RCC 7860 (cell line): ENCODE measurements around the gene TNXB.
A peak's percentile ranks its signal among the peaks of the same experiment; 100 is the strongest.

Source experiments
- DNase-seq: peaks from one replicate; pipeline ENCODE4 v3.0.0-alpha.2; 2015; ENCODE audit warnings: low spot score
- FAIRE-seq: peaks from 2 replicates; lab custom pipeline; 2012; peaks lifted over from hg19 to GRCh38; lab: Jason Lieb, UNC

TNXB gene

DNA sequence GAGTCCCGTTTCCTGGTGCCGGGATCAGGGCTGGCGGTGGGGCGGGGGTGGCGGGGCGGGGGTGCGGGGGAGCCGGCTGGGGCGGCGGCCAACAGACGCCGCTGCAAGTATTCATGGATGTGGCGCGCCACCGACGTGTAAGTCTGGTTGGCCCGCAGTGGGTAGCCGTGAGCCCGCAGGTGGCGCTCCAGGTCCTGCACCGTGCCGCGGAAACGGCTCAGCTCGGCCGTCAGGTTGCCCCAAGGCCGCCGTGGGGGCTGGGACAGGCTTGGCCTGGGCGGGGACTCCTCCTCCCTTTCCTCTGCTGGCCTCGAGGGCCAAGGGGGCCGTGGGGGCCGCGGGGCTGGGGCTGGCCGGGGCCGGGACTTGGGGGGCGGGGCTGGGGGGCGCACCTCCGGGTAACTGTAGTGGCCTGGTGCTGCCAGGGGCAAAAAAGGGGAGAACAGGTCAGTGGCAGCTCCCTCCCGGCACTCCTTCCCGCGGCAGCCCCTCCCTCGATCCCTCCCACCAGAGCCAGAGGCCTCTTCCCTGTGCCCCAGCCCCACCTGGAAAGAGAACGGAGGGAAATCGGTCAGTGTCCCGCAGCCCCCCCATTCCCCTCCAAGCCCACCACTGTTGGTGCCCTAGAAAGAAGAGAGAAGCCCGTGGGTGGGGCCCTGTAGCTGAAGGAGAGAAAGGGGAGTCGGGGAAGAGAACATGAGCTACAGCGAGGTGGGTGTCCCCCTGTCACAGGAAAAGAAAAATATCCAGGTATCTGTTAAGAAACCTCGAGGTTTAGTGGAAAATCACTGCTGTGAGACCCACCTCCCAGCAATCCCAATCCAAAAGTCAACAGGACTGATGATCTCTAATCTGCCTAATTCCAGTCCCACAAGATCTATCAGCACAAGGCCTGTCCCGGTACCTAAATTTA, 21.3 kb downstream of the TNXB start:
- DNase-seq (no peak), FAIRE-seq (no peak)

GRCh38 chr6:32086661-32087573, 22.2 kb downstream of the TNXB start:
- FAIRE-seq (peak; percentile 83), DNase-seq (peak; percentile 76)

GRCh38 chr6:32085759-32086459, 23.2 kb downstream of the TNXB start:
- no peak for FAIRE-seq
- DNase-seq = no peak

- FAIRE-seq = no peak
- no peak for DNase-seq
Observed at GRCh38 chr6:32084780-32085179, 24.4 kb downstream of the TNXB start.

DNA sequence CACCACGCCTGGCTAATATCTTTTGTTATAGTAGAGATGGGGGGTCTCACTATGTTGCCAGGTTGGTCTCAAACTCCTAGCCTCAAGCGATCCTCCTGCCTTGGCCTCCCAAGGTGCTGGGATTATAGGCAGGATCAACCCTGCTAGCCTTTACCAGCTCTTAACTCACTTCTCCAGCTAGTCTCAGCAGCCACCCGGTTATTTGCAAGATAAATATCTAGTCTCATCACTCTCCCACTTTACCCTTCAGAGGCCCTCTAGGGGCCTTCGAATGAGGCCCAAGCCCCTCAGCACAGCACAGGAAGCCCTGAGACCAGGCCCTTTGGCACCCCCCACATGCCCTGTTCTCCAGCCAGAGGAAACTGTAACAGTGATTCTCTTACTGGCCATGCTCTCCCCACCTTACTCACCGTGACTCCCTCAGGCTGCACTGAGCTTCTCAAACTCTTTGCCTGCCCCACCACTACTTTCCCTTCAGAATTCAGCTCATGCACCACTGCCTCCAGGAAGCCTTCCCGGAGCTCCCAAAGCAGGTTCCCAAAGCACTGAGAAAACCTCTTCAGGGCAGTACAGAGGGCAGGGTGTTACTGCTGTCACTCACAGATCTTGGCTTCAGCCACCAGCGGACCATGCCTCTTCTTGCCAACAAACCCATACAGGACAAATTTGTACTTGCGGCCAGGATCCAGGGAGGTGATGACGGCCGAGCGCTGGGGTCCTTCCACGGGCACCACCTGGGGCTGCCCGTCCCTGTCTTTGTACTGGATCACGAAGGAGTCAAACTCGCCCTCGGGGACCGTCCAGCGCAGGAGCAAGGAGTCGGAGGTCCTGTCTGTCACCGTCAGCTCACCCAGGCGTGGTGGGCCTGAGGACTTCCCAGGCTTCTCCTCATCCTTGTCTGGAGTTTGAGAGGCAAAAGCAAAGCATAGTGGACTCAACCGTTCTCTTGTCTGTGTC, 25.0 kb downstream of the TNXB start:
- FAIRE-seq = no peak
- no peak for DNase-seq

DNA sequence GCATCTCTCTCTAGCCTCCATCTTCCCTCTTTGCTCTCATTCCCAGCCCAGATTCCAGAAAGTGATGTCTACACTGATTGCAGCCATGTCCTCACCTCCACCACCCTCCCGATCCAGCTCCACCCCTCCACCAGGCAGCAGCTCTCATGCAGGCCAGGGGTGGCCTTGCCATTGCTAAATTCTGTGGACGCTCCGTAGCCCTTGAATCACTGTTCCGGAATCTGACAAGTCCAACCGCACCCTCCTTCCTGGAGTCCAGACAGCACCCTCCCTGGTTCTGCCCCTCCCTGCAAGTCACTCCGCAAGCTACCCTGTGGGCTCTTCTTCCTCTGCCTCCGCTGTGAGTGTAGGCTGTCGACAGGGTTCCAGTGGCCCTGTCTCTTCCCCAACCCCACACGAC, 26.2 kb downstream of the TNXB start:
- FAIRE-seq = no peak

GRCh38 chr6:32082478-32082877, 26.7 kb downstream of the TNXB start:
- DNase-seq = no peak
- FAIRE-seq = no peak

More for the DNA sequence above, 26.2 kb downstream of the TNXB start:
- DNase-seq = no peak

GRCh38 chr6:32081168-32081990, 27.8 kb downstream of the TNXB start:
- peak; percentile 55 for FAIRE-seq
- peak; percentile 82 for DNase-seq

DNA sequence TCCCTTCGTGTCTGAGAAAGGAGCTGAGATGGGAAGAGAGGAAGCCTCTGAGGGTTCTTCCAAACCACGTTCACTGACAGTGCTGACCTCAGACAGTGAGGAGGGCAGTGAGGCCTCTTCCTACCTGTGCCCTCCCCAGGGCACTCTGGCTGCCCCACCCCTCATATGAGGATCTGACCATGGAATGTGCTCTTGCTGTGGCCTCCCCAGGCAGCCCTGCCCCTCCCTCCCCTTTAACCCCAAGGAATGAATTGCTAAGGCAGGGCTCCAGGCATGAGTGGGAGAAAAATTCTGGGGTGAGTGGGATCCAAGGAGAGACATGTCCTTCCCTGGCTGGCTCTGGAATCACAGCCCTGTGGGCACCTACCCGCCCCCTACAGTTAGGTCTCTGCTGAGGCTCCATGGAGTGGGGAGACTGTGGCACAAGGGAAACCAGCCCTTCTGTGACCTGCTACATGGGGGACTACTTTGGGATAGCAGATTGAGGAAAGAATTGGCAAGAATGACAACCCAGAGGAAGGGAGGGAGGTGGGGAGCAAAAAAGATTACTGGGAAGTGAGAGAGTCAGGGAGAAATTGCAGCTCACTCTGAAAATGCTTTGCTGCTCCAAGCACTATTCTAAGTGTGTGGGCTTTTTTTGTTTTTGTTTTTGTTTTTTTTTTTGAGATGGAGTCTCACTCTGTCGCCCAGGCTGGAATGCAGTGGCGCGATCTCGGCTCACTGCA, 29.4 kb downstream of the TNXB start:
- DNase-seq (no peak), FAIRE-seq (no peak)

DNA sequence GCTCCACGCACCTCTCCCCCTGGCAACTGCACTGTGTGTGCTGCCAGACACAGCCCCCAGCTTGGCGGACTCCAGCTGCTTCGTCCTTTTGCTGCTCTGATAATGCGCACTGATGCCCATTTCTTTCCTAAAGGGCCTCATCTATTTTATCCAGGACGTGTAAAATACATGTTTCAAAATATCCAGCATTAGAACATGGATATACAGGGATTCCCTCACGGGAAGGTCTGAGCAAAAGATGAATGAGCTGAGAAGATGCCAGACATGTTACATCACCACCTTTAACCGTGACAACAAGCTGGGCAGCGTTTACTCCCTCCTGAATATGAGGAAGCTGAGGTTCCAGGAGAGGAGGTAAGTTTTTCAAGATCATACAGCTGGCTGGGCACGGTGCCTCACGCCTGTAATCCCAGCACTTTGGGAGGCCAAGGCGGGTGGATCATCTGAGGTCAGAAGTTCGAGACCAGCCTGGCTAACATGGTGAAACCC, 32.8 kb downstream of the TNXB start:
- peak; percentile 80 for DNase-seq
- peak; percentile 26 for FAIRE-seq

GRCh38 chr6:32075781-32076180, 33.4 kb downstream of the TNXB start:
- FAIRE-seq (no peak), DNase-seq (peak; percentile 20)

DNA sequence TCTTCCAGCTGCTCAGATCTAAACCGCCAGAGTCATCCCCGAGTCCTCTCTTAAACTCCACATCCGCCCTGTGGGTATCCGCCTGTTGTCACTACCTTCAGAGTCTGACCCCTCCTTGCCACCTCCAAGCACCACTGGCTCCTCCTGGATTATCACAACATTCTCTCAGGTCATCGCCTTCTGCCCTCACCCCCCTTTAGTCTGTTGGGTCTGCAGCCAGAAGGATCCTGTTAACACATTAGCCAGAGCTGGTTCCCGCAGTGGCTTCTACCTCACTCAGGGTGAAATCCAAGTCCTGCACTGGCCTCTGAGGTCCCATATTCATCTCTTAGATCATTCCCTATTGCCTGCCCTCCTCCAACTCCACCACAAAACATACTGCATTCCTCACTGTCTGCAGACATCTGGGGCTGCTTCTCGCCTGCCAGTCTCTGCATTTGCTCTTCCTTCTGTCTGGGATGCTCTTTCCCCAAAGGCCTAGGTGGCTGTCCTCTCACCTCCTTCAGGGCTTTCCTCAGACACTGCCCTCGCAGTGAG, 34.1 kb downstream of the TNXB start:
- DNase-seq (peak; percentile 14), FAIRE-seq (no peak)

- DNase-seq = no peak
- FAIRE-seq = no peak
Observed at GRCh38 chr6:32073613-32074012, 35.5 kb downstream of the TNXB start.

GRCh38 chr6:32073101-32073500, 36.0 kb downstream of the TNXB start:
- FAIRE-seq (no peak), DNase-seq (no peak)

DNA sequence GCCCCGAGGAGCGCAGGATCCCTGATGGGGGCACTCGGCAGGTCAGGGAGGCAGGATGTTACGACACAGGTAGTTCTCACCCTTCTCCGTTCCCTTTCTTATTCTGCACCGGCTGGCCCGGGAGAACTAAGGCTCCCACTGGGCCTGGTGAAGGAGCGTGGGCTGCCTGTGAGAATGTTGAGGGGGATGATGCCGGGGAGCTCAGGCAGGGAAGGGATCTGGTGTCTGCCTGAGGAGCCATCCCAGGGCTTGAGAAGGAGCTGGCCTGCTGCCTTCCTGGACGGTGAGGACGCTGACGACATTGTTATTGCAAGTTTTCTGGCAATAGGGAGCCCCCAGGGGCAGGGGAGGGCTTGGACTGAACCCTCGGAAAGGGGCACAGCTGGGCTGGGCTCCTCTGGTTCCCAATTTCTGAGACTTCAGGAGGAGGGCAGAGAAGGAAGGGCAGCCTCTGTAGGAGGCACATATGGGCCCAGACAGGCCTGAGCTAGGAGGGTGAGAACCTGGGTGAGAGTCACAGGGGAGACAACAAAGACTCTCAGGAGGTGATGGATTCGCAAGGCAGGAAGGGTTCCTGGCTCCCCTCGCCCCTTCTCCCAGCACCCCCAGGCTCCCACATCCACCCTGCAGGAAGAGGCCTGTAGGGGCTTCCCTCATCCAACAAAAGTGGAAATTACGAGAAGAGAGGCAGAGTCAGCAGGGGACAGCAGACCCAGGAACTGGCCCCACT, 38.2 kb downstream of the TNXB start:
- no peak for FAIRE-seq
- no peak for DNase-seq

GRCh38 chr6:32069878-32070515, 39.1 kb downstream of the TNXB start:
- FAIRE-seq (no peak), DNase-seq (no peak)

GRCh38 chr6:32069460-32069859, 39.7 kb downstream of the TNXB start:
- FAIRE-seq = no peak
- no peak for DNase-seq
